Effector memory CD8-positive, alpha-beta T cell (primary cell): ENCODE results near the gene INSC.

Experiments used
- ATAC-seq: fragments of 150-1000 bp; cut with Tn5 transposase; replicated peaks from 2 replicates; pipeline ENCODE4 v1.10.0; 2021; ENCODE audit warnings: mild to moderate bottlenecking, moderate library complexity
- DNase-seq, 3 experiments: peaks; one replicate each; pipeline ENCODE4 v3.0.0; 2021
- H3K27ac Mint-ChIP-seq, 2 donors: one replicate each; pipeline ENCODE4 v1.8.0; 2022; ENCODE audit warnings: mild to moderate bottlenecking in 2 of 2, mixed read lengths in 2 of 2, moderate library complexity in 2 of 2
- H3K27me3 Mint-ChIP-seq, 2 donors: one replicate each; pipeline ENCODE4 v1.8.0; 2022; ENCODE audit warnings: mixed read lengths in 2 of 2
- H3K36me3 Mint-ChIP-seq: one replicate; pipeline ENCODE4 v1.8.0; 2022; ENCODE audit warnings: mild to moderate bottlenecking, moderate library complexity, mixed read lengths; ENCODE audit not compliant: insufficient read depth
- H3K4me1 Mint-ChIP-seq, 2 donors: one replicate each; pipeline ENCODE4 v1.8.0; 2022; ENCODE audit warnings: low read depth in 2 of 2, mixed read lengths in 2 of 2
- H3K4me3 Mint-ChIP-seq, 2 donors: one replicate each; pipeline ENCODE4 v1.8.0; 2022; ENCODE audit warnings: mild to moderate bottlenecking in 2 of 2, mixed read lengths in 2 of 2, moderate library complexity in 2 of 2
- H3K9me3 Mint-ChIP-seq, 2 donors: one replicate each; pipeline ENCODE4 v1.8.0; 2022; ENCODE audit warnings: mixed read lengths in 2 of 2

The INSC gene

DNA sequence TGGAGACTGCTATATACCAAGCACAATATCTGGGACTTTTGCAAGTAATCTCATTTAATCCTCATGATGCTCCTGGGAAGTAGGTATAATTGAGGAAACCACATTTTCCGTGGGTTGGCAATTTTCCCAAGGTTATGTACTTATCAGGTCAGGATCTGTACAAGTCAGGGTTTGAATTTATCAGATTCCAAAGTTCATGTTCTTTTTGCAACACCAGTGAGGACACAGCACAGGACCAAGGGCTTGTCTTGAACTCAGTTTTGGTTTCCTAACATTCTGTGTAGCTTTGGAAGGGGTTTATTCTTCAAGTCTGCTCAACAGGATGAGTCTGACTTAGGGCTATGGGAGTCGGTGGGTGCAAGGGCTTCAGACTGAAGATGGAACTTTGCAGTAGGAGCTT is 30.4 kb downstream of the INSC start:
- Mint-ChIP-seq H3K9me3 (no peaks in the 10 kb centered on the region), H3K4me3 (no peak overlapping the region), H3K4me1 (no peaks in the 10 kb centered on the region), H3K27me3 (peaks cover 0 to 5% of the 10 kb centered on the region in 2 donors), H3K27ac (no peak overlapping the region), H3K36me3 (no peaks in the 10 kb centered on the region)
- DNase-seq (no peak), ATAC-seq (no peak)

DNA sequence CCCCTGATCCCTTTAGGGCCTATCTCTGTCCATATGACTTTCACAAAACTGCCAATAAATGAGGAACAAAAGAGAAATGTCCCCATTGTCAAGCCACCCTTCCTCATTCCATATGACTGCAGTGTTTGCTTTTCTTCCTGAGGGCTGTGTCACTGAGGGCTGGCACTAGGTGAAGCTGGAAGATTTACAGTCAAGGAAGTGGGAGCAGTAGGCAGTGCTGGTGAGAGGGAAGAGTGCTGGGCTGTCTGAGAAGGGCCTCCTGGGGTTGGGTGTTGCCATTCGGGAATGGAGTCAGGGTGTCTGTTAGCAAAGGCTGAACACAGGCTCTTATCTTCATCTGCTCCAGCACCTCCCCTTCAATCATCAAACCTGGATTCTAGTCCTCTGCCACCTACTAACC is 30.9 kb downstream of the INSC start:
- no peaks in the 10 kb centered on the region for H3K9me3 Mint-ChIP-seq
- H3K4me3 Mint-ChIP-seq, result no peak overlapping the region
- H3K4me1 Mint-ChIP-seq, result peaks cover 4% of the 10 kb centered on the region in 2 donors
- peaks cover 0 to 5% of the 10 kb centered on the region in 2 donors for H3K27me3 Mint-ChIP-seq
- ATAC-seq, result no peak
- H3K36me3 Mint-ChIP-seq, result no peaks in the 10 kb centered on the region
- no peak overlapping the region for H3K27ac Mint-ChIP-seq
- DNase-seq, result no peak

DNA sequence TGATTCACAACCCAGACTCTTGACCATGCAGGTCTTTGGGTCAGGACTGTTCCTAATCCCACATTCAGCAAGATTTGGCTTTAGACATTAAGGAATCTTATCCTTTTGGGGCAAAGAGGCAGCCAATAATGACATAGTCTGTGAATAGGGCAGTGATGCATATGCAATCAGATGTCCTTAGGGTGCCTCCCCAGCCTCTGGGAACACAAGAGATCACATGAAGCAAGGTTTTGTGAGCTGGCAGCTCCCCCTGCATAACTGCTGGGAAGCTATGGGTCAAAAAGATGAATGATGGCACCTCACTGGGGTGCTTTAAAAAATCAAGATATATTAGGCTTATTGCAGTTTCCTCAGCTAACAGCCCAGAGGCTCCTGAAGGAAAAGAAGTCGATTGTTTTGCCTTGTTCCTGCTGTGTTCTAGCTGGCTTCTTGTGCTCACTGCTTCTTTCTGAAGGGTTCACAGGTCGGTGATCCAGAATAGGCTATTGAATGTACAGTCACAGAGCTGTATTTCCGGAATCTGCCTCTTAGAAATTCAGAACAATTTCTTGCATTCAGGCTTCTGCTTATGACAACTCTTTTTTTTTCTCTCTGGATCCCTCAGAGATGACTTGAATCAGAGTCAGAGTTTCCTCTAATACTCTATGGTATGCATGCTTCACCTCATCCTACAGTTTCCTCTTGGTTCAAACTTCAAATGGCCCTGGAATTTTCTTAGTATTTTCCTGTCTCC is 31.7 kb downstream of the INSC start:
- no peaks in the 10 kb centered on the region for H3K36me3 Mint-ChIP-seq
- H3K27me3 Mint-ChIP-seq, result peaks cover 0 to 5% of the 10 kb centered on the region in 2 donors
- no peak overlapping the region for H3K4me3 Mint-ChIP-seq
- no peak overlapping the region for H3K27ac Mint-ChIP-seq
- H3K4me1 Mint-ChIP-seq, result peaks cover 6 to 9% of the 10 kb centered on the region in 2 donors
- DNase-seq (no peak), ATAC-seq (no peak)
- no peaks in the 10 kb centered on the region for H3K9me3 Mint-ChIP-seq

DNA sequence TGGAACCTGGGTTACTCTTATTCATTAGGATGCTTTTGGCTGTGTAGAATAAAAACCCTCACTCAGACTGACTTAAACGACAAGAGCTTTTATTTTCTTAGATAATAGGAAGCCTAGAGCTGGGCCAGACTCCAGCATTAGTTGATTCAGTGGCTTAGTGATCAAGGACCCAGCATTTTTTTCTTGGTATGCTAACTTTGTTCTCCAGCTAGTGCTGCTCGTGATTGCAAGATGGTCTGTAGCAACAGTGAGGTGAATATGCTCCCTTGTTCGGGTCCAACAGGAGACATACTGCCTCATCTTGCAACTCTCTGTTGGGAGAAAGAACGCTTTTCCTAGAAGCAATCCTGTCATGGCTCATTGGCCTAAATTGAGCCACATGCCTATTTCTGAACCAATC is 33.4 kb downstream of the INSC start:
- H3K27me3 Mint-ChIP-seq, result peaks cover 0 to 5% of the 10 kb centered on the region in 2 donors
- DNase-seq, result no peak

DNA sequence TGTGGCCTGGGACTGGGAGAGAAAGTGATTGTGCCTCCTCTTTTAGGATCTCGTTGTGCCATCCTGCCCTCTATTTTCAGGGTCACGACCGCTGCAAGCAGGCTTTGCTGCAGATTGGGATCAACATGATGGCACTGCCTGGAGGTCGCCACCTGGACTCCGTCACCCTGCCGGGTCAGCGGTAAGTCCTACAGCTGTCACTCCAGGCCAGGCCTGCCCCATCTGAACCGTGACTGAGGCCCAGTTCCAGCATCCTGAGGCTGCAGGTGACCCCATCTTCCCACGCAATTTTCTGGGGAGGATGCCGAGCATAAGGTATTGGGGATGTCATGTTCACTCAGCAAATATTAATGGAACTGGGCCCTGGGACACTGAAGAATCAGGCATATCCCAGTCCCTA is 34.3 kb downstream of the INSC start:
- Mint-ChIP-seq H3K4me1 (peaks cover 6 to 12% of the 10 kb centered on the region in 2 donors), H3K27me3 (peaks cover 0 to 5% of the 10 kb centered on the region in 2 donors), H3K4me3 (no peak overlapping the region), H3K9me3 (no peaks in the 10 kb centered on the region), H3K27ac (no peak overlapping the region), H3K36me3 (no peaks in the 10 kb centered on the region)
- DNase-seq (no peak), ATAC-seq (no peak)

More for the DNA sequence above, 33.4 kb downstream of the INSC start:
- H3K4me1 Mint-ChIP-seq, result peaks cover 6 to 12% of the 10 kb centered on the region in 2 donors
- no peak for ATAC-seq
- H3K9me3 Mint-ChIP-seq, result no peaks in the 10 kb centered on the region
- no peak overlapping the region for H3K4me3 Mint-ChIP-seq
- no peak overlapping the region for H3K27ac Mint-ChIP-seq
- no peaks in the 10 kb centered on the region for H3K36me3 Mint-ChIP-seq

DNA sequence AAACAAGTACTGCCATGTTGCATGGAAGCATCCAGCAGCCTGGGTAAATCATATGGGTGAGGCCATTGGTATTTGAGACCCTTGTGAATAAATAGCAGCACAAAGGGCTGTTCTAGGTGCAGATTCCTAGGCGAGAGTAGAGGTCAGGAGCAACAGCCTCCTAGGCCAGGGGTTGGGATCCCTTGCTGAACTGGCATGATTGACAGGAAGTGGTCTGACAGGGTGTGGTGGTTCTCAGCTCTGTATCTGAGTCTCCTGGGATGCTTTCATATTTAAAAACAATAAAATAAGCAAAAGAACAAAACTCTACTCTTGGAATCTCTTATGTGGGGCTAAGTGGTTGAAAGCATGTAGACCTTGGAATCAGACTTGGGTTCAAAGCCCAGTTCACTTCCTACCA is 35.8 kb downstream of the INSC start:
- DNase-seq, result no peak
- Mint-ChIP-seq H3K36me3 (no peaks in the 10 kb centered on the region), H3K4me1 (peaks cover 6 to 12% of the 10 kb centered on the region in 2 donors), H3K27ac (peak overlapping the region; percentile 26 to 77), H3K9me3 (no peaks in the 10 kb centered on the region), H3K4me3 (no peak overlapping the region), H3K27me3 (peaks cover 0 to 5% of the 10 kb centered on the region in 2 donors)
- no peak for ATAC-seq

DNA sequence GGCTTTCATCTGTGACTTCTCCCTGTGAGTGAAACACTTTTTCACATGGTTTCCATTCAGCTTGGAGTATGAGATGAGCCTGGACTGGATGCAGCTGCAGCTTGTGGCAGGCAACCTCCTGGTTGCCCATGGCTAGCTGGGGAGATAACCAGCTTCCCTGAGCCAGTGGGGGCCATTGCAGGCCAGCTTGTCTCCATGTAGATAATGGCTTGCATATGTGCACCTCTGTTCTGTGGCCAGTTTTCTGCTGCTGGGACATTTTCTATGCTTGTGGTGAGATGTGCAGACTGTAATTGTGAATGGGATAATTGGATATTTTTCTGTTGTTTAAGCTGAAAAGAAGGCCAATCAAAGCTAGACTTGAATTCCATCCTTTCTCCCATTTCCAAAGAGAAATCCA is 38.5 kb downstream of the INSC start:
- ATAC-seq (no peak), DNase-seq (no peak)
- Mint-ChIP-seq H3K27ac (no peak overlapping the region), H3K36me3 (no peaks in the 10 kb centered on the region), H3K9me3 (no peaks in the 10 kb centered on the region), H3K27me3 (peaks cover 0 to 5% of the 10 kb centered on the region in 2 donors), H3K4me1 (peaks cover 6 to 12% of the 10 kb centered on the region in 2 donors), H3K4me3 (no peak overlapping the region)

DNA sequence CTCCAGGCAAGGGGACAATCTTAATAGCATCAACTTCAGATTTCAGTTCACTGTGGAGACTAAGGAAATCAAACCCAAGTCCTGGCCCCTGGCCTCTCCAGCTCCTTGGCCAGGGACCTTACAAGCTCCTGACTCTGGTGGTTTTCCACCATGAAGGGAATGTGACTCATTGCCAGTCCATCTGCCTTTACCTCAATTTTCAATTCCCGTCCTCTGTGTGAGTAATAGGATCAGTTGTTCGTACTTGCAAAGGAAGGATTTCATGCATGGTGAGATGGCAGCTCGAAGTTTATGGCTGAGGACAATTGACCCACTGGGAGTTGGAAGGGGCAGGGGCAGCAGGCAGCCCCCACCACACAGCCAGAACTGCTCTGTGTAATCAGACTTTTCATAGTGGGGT is 42.5 kb downstream of the INSC start:
- peaks cover 9 to 18% of the 10 kb centered on the region in 2 donors for H3K27me3 Mint-ChIP-seq
- no peak overlapping the region for H3K4me3 Mint-ChIP-seq
- ATAC-seq (no peak), DNase-seq (no peak)
- no peaks in the 10 kb centered on the region for H3K9me3 Mint-ChIP-seq
- H3K27ac Mint-ChIP-seq, result no peak overlapping the region
- no peaks in the 10 kb centered on the region for H3K4me1 Mint-ChIP-seq
- H3K36me3 Mint-ChIP-seq, result no peaks in the 10 kb centered on the region

DNA sequence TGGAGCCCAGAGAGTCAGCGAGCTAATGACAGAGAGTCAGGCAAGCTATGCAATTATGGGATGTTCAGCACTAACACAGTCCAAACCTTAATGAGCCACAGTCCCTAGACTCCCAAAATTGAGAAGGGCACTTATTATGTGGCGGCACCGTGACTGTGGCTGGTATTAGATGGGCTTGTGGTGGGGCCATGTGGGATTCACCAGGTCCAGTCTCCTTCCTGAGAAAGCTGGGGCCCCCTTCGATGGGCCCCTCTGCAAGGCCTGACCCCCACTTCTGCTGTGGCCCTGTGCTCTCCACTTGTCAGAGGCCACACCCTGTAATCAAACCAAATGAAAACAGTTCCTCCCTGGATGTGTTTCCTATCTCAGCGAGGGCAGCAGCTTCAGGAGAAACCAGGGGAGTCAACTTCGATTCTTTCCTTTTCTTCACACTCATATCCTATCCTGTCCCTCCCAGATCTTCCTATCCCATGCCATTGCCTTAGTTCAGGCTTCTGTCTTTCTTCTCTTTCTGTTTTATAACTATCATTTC is 42.9 kb downstream of the INSC start:
- Mint-ChIP-seq H3K27me3 (peaks cover 9 to 18% of the 10 kb centered on the region in 2 donors), H3K36me3 (no peaks in the 10 kb centered on the region), H3K27ac (no peak overlapping the region), H3K4me3 (no peak overlapping the region), H3K9me3 (no peaks in the 10 kb centered on the region), H3K4me1 (no peaks in the 10 kb centered on the region)
- no peak for ATAC-seq
- DNase-seq, result no peak

DNA sequence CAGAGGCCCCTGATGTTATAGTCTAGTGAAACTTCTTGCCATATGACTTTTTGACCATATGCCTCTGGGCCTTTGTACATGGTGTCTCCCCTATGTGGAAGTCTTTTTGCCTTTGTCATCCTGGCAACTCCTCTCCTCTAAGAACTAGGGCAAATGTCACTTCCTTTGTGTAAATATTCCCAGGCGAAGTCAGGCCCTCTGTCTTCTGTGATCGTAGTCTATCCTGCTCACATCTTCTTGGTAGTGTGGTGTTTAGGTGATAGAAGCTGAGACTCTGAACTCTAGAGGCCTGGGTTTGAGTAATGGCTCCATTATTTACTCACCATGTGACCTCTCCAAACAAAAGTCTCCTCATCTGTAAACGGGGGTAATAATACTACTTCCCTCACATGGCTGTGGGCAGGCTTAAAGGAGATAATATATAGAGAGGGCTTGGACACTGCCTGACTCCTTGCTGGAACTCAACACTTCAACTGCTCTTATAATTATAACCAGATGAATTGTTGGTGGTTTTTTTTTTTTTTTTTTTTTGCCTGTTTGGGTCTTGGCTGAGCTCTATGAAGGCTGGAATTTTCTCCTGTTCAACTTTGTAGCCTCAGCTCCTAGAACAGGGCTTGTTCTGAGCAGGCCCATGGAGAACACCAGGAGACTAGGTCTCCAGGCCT is 43.8 kb downstream of the INSC start:
- H3K4me3 Mint-ChIP-seq, result no peak overlapping the region
- ATAC-seq (no peak), DNase-seq (no peak)
- H3K27me3 Mint-ChIP-seq, result peaks cover 9 to 24% of the 10 kb centered on the region in 2 donors
- no peaks in the 10 kb centered on the region for H3K36me3 Mint-ChIP-seq
- H3K9me3 Mint-ChIP-seq, result no peaks in the 10 kb centered on the region
- H3K27ac Mint-ChIP-seq, result no peak overlapping the region
- no peaks in the 10 kb centered on the region for H3K4me1 Mint-ChIP-seq

DNA sequence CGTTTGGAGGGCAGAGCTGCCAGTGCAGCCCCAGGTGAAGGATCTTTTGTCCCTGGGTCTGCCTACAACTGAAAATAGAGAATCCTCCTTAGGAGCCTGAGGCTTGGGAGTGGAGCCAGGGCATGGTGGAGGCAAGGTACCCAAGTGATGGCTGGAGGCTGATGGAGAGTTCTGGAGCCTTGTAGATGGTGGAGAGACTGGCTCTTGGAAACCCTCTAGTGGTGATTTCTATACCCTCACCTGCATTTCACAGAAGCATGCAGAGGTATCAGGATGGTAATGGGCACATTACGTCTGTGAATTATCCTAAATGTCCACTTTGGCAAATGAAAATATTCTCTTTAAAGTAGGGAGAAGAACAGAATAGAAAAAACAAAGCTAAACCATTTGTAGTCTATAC is 44.4 kb downstream of the INSC start:
- Mint-ChIP-seq H3K4me1 (no peaks in the 10 kb centered on the region), H3K27me3 (peaks cover 9 to 24% of the 10 kb centered on the region in 2 donors), H3K9me3 (no peaks in the 10 kb centered on the region), H3K4me3 (no peak overlapping the region), H3K27ac (no peak overlapping the region), H3K36me3 (no peaks in the 10 kb centered on the region)
- ATAC-seq, result no peak
- DNase-seq, result no peak

DNA sequence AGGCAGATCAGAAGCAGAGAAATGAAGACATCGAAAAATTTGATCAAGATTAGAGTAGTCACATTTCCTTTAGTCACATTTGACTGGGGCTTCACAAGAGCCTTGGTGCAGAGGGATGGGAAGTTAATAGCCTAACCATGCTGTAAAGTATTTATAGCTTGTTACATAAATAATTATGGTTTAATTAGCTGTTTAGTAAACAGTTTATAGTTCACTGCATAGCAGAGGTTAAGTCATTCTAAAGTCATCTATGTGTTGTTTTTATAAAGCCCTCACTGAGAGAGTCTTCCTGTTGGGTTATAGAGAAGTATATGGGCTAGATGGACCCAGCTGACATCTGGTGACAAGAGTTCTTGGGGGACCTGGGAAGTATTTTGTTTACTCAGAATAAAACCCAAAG is 47.1 kb downstream of the INSC start:
- no peaks in the 10 kb centered on the region for H3K36me3 Mint-ChIP-seq
- ATAC-seq, result no peak
- H3K27ac Mint-ChIP-seq, result no peak overlapping the region
- no peaks in the 10 kb centered on the region for H3K9me3 Mint-ChIP-seq
- H3K27me3 Mint-ChIP-seq, result peaks cover 25 to 33% of the 10 kb centered on the region in 2 donors
- H3K4me1 Mint-ChIP-seq, result no peaks in the 10 kb centered on the region
- no peak overlapping the region for H3K4me3 Mint-ChIP-seq
- no peak for DNase-seq

DNA sequence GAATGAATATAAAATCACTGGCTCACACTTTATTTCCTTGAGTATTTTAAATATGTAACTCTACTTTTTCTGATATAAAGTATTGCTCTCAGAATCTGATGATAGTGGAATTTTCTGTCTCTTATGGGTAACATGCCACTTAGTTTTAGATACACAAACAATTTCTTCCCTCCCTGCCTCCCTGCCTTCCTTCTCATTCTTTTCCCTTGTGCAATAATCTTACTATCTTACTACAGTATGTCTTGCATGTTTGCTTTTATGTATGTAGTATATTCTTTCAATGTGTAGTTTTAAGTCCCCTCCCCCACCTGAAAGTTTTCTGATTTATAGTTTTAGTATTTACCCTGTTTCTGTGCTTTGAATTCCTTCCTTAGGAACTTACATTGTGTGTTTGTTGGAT is 48.4 kb downstream of the INSC start:
- Mint-ChIP-seq H3K4me1 (no peaks in the 10 kb centered on the region), H3K36me3 (no peaks in the 10 kb centered on the region), H3K9me3 (no peaks in the 10 kb centered on the region), H3K27me3 (peaks cover 25 to 31% of the 10 kb centered on the region in 2 donors), H3K27ac (no peak overlapping the region), H3K4me3 (no peak overlapping the region)
- ATAC-seq (no peak), DNase-seq (no peak)

DNA sequence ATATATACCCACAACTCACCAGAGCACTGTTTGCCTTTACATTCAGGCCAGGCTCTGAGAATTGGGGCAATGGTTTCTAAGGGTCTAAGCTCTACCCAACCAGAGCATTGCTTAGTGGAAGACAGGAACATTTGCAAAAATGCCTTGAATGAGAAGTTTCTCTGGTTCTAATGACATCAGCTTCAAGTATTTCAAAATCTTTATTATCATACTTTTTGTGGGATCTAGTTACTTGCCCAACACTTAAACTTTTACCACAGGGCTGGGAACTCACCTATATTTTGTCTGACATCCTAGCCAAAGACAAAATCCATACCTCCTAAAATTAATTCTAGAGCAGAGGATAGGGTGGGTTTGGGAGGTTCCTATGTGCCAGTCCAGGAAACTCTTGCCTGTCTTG is 51.5 kb downstream of the INSC start:
- H3K27me3 Mint-ChIP-seq, result peaks cover 29 to 36% of the 10 kb centered on the region in 2 donors
- no peak overlapping the region for H3K27ac Mint-ChIP-seq
- DNase-seq (no peak), ATAC-seq (no peak)
- H3K9me3 Mint-ChIP-seq, result no peaks in the 10 kb centered on the region
- no peaks in the 10 kb centered on the region for H3K4me1 Mint-ChIP-seq
- no peak overlapping the region for H3K4me3 Mint-ChIP-seq
- H3K36me3 Mint-ChIP-seq, result no peaks in the 10 kb centered on the region
